NOMO-1 (cell line): Measurements from ENCODE around the gene ZFHX3.

ENCODE experiments used
- DNase-seq, 2 experiments: peaks; one replicate each; lab custom pipeline; 2025; ENCODE audit not compliant: unreplicated experiment in 2 of 2; lab: John Stamatoyannopoulos, UW

ZFHX3 gene

GRCh38 chr16:72886346-72886974, 161.5 kb downstream of the ZFHX3 start:
- DNase-seq = no peak

GRCh38 chr16:72884573-72884972, 163.4 kb downstream of the ZFHX3 start:
- DNase-seq = no peak

GRCh38 chr16:72884037-72884436, 163.9 kb downstream of the ZFHX3 start:
- no peak for DNase-seq

GRCh38 chr16:72879846-72880245, 168.1 kb downstream of the ZFHX3 start:
- no peak for DNase-seq

GRCh38 chr16:72878301-72879269, 169.3 kb downstream of the ZFHX3 start:
- no peak for DNase-seq

GRCh38 chr16:72877374-72878028, 170.4 kb downstream of the ZFHX3 start:
- DNase-seq = no peak

- DNase-seq = no peak
These were observed 171.0 kb downstream of the ZFHX3 start for GRCh38 chr16:72876981-72877373.

GRCh38 chr16:72876221-72876620, 171.7 kb downstream of the ZFHX3 start:
- DNase-seq = peak; percentile 66 to 70

- DNase-seq = no peak
These were observed 172.5 kb downstream of the ZFHX3 start for GRCh38 chr16:72875291-72876031.

GRCh38 chr16:72873853-72874252, 174.1 kb downstream of the ZFHX3 start:
- DNase-seq = no peak

- DNase-seq = no peak
These were observed 174.9 kb downstream of the ZFHX3 start for GRCh38 chr16:72873044-72873443.

- no peak for DNase-seq
These were observed 182.1 kb downstream of the ZFHX3 start for GRCh38 chr16:72865835-72866234.

- DNase-seq = no peak
These were observed 182.7 kb downstream of the ZFHX3 start for GRCh38 chr16:72865258-72865657.

GRCh38 chr16:72864130-72864833, 183.6 kb downstream of the ZFHX3 start:
- no peak for DNase-seq

- no peak for DNase-seq
These were observed 185.8 kb downstream of the ZFHX3 start for GRCh38 chr16:72862090-72862489.

GRCh38 chr16:72860726-72861562, 187.0 kb downstream of the ZFHX3 start:
- no peak for DNase-seq

- no peak for DNase-seq
These were observed 188.3 kb downstream of the ZFHX3 start for GRCh38 chr16:72859581-72859980.

- no peak for DNase-seq
These were observed 189.0 kb downstream of the ZFHX3 start for GRCh38 chr16:72858665-72859493.
